Measurements from ENCODE around the gene INSRR.

- TF ChIP-seq BRCA1 (IDR thresholded peaks at IDR 0.05; ENCODE audit: low read depth, low read length) (no peak), CTCF (IDR thresholded peaks at IDR 0.05; ENCODE audit: control extremely low read depth in 1 of 3, insufficient read depth in 1 of 3, low read depth in 1 of 3, low read length in 3 of 3) (no peak), SIN3A (conservative IDR thresholded peaks at IDR 0.05 in 1 of 2, IDR thresholded peaks at IDR 0.05 in 1 of 2; ENCODE audit: low read depth in 1 of 2, low read length in 2 of 2) (no peak)
Observed at GRCh38 chr1:156858555-156858956, 361 bp downstream of the INSRR start.
